Ovary (tissue), 9 donors: ENCODE data around the gene GTPBP1. TPM values are rescaled to one million over a fixed set of nuclear protein-coding genes. Genes with fewer than 3 reads are reported as not detected.

ENCODE experiments used
- DNase-seq, 5 donors: peaks; one replicate each; pipeline ENCODE4 v3.0.0-alpha.2; 2019 to 2020
- H3K27ac ChIP-seq, 2 donors: fragments of 200-600 bp; one replicate each; pipeline versions ENCODE4 v1.5.1 to v1.8.0; 2019 to 2022
- H3K27me3 ChIP-seq: fragments of 200-600 bp; one replicate; pipeline ENCODE4 v1.8.0; 2022
- H3K36me3 ChIP-seq: fragments of 200-600 bp; sonication (generic); one replicate; pipeline ENCODE4 v1.5.1; 2019
- H3K4me1 ChIP-seq: one replicate; pipeline ENCODE4 v1.8.1; 2013; ENCODE audit warnings: mild to moderate bottlenecking, moderate library complexity; ENCODE audit not compliant: insufficient read depth
- H3K4me3 ChIP-seq: fragments of 200-600 bp; sonication (generic); one replicate; pipeline ENCODE4 v1.5.1; 2017
- H3K9me3 ChIP-seq, 2 donors: fragments of 200-600 bp in 1 of 2; sonication (generic) in 1 of 2; one replicate each; pipeline versions ENCODE4 v1.5.1 to v1.8.1; 2013 to 2019; ENCODE audit warnings: mild to moderate bottlenecking in 1 of 2, moderate library complexity in 1 of 2
- EP300 ChIP-seq: sonication (generic); formaldehyde crosslinking; IDR thresholded peaks from one replicate; pipeline ENCODE4 v1.6.1; 2017; ENCODE audit warnings: antibody characterized with exemption
- POLR2A ChIP-seq: fragments of 450-650 bp; IDR thresholded peaks from one replicate; pipeline ENCODE4 v1.6.1; 2017; ENCODE audit warnings: antibody characterized with exemption, mild to moderate bottlenecking, moderate library complexity
- WGBS, 3 donors: extraction: QIAGEN DNeasy Blood & Tissue Kit in 1 of 3; methylation state at CpG; one replicate each; pipeline versions ENCODE4 v1.1.5 to v1.1.7; 2013 to 2017; 5-methylcytosine and 5-hydroxymethylcytosine counted together
- intact Hi-C, 4 donors: fragments of 100-400 bp; cut with DNase I; formaldehyde crosslinking; loops; one replicate each; pipeline versions ENCODE4 v1.11.0 to v1.15.1; 2022 to 2023
- polyA plus RNA-seq, 2 donors: library from polyadenylated mRNA; stranded (reverse); fragments of 200-250 nt in 1 of 2; fragments of 350-450 nt in 1 of 2; fragmentation: Illumina TruSeq in 1 of 2; extraction: RNeasy Lipid Tissue Mini Kit (QIAGEN cat#74804) in 1 of 2; gene quantifications; one replicate each; pipeline ENCODE4 v1.2.3, GENCODE V29; 2013 to 2014
- total RNA-seq, 7 donors: library from RNA; depleted of rRNA in 2 of 7; stranded (reverse); fragments of >200 nt in 2 of 7; fragmentation: NEBNext Ultra II Directional in 3 of 7; extraction: Animal tissue kit (Norgen Biotek cat#: 25700) in 3 of 7; gene quantifications; one replicate each; pipeline versions ENCODE4 v1.1.0 to v1.2.4, GENCODE V29; 2016 to 2023
- TF ChIP-seq, protein P1 (sequence below), 3 donors: fragments of 450-650 bp in 2 of 3; fragments of 200-600 bp in 1 of 3; IDR thresholded peaks; one replicate each; pipeline versions ENCODE4 v1.5.1 to v1.8.0; 2016 to 2022; ENCODE audit warnings: antibody characterized with exemption in 3 of 3, mild to moderate bottlenecking in 1 of 3
- donor health status: DM: no; HTN: no; CAD: no; lungs with moderate emphysema.
- donor health status: DM: no; HTN: no; CAD: no.
- donor health status: Bipolar disorder and iron deficiency.
- donor health status: DM: yes; HTN: yes; CAD: no.
- donor health status: DM: no; HTN: no; CAD: no.
- donor health status: DM: yes; HTN: yes; CAD: no.

Gene GTPBP1
- total and polyA plus RNA-seq, 9 donors: 16.9 to 71.3 (median 59.9) TPM

DNA sequence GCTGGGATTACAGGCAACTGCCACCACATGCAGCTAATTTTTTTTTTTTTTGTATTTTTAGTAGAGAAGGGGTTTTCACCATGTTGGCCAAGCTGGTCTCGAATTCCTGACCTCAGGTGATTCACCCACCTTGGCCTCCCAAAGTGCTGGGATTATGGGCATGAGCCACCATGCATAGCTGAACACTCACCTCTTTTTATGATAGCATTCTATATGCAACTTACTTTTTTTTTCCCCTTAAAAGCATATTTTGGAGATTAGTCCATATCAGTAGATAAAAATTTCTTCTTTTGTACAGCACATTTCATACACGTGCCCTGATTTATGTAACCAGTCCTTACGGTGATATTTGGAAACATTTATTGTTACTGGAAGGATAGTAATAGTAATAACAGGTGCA is 14.6 kb downstream of the GTPBP1 start:
- intact Hi-C loops: no loop called here
- Histone ChIP-seq H3K4me1 (peaks cover 2% of the 10 kb centered on the region), H3K27ac (no peak overlapping the region), H3K27me3 (no peaks in the 10 kb centered on the region), H3K9me3 (no peaks in the 10 kb centered on the region), H3K4me3 (no peak overlapping the region), H3K36me3 (no peaks in the 10 kb centered on the region)
- 84 to 89% (median 87%) methylated on average over 3 of the region's 3 CpGs for WGBS, 3 donors
- no peak for DNase-seq
- TF ChIP-seq EP300 (no peak), POLR2A (no peak)
- TF ChIP-seq, protein P1, sequence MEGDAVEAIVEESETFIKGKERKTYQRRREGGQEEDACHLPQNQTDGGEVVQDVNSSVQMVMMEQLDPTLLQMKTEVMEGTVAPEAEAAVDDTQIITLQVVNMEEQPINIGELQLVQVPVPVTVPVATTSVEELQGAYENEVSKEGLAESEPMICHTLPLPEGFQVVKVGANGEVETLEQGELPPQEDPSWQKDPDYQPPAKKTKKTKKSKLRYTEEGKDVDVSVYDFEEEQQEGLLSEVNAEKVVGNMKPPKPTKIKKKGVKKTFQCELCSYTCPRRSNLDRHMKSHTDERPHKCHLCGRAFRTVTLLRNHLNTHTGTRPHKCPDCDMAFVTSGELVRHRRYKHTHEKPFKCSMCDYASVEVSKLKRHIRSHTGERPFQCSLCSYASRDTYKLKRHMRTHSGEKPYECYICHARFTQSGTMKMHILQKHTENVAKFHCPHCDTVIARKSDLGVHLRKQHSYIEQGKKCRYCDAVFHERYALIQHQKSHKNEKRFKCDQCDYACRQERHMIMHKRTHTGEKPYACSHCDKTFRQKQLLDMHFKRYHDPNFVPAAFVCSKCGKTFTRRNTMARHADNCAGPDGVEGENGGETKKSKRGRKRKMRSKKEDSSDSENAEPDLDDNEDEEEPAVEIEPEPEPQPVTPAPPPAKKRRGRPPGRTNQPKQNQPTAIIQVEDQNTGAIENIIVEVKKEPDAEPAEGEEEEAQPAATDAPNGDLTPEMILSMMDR (IDR thresholded peaks at IDR 0.05): no peak

GRCh38 chr22:38721551-38721950 is 15.8 kb downstream of the GTPBP1 start:
- H3K36me3 ChIP-seq: no peaks in the 10 kb centered on the region
- DNase-seq: no peak
- no peak overlapping the region for H3K27ac ChIP-seq
- H3K27me3 ChIP-seq: no peaks in the 10 kb centered on the region
- 83 to 84% (median 83%) methylated on average over 7 of the region's 7 CpGs for whole genome bisulfite sequencing, 3 donors
- no peak overlapping the region for H3K4me3 ChIP-seq
- H3K4me1 ChIP-seq: peaks cover 2% of the 10 kb centered on the region
- intact Hi-C loops: no loop called here
- no peaks in the 10 kb centered on the region for H3K9me3 ChIP-seq
- TF ChIP-seq EP300 (no peak), POLR2A (no peak)
- TF ChIP-seq, protein P1 (IDR thresholded peaks at IDR 0.05): no peak

DNA sequence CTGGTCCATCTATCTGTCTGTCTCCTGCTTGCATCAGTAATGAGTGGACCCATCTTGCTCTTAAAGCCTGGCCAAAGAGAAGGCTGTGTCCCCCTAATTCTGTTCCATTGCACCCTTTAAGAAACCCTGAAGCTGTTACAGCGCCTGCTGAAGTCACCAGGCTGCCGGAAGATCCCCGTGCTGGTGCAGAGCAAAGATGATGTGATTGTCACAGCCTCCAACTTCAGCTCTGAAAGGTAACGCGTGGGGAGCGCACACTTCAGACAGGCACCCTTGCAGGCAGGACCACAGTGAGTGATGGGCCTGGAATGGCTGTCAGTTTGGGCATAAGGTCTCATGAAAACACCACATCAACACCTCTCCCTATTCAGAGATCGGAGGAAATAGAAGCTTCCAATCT is 18.4 kb downstream of the GTPBP1 start:
- Histone ChIP-seq H3K4me1 (no peaks in the 10 kb centered on the region), H3K27ac (no peak overlapping the region), H3K4me3 (no peak overlapping the region), H3K27me3 (no peaks in the 10 kb centered on the region), H3K9me3 (no peaks in the 10 kb centered on the region), H3K36me3 (no peaks in the 10 kb centered on the region)
- no peak for DNase-seq
- TF ChIP-seq EP300: no peak
- TF ChIP-seq, protein P1 (IDR thresholded peaks at IDR 0.05): no peak
- no peak for TF ChIP-seq POLR2A
- intact Hi-C loops: no loop called here
- 96 to 97% (median 96%) methylated on average over 7 of the region's 7 CpGs for WGBS, 3 donors

DNA sequence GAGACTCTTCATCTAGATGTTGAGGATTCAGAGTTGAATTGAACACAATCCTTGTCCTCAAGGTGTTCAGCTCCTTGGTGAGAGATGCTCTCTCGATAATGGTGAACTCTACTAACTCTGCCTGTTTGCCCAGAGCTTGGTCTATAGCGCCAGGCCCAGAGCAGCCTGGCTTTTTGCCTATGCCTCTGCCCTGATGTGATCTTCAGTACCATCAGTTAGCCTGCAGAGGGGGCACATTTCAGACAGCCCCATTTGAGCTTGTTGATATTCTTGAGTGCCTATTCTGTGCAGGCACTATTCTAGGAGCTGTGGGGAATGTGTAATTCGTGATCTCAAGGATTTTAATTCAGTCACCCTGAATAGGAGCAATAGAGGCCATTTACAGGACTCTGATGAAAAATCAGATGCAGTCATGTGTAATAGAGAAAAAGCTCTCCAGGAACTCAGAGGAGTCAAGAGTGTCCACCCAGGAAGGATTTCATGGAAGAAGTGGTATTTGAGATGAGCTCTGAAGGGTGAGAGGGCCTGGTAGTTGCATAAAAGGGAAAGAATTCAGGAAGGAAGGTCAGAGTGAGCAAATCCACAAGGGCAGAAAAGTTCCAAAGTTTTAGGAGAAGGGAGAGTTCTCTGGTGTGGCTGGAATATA is 19.3 kb downstream of the GTPBP1 start:
- Histone ChIP-seq H3K36me3 (no peaks in the 10 kb centered on the region), H3K4me3 (no peak overlapping the region), H3K27ac (no peak overlapping the region), H3K4me1 (no peaks in the 10 kb centered on the region), H3K9me3 (no peaks in the 10 kb centered on the region), H3K27me3 (no peaks in the 10 kb centered on the region)
- WGBS, 3 donors: 71 to 88% (median 76%) methylated on average over 3 of the region's 3 CpGs
- intact Hi-C loops: no loop called here
- TF ChIP-seq, protein P1 (IDR thresholded peaks at IDR 0.05): no peak
- no peak for TF ChIP-seq POLR2A
- TF ChIP-seq EP300: no peak
- no peak for DNase-seq
